Stomach (tissue), 4 donors: ENCODE measurements around the gene BRI3BP.

Experiments used
- POLR2AphosphoS5 ChIP-seq, 3 donors: sonication (generic); formaldehyde crosslinking; IDR thresholded peaks; one replicate each; pipeline ENCODE4 v1.6.1; 2016; ENCODE audit warnings: antibody characterized with exemption in 3 of 3
- TF ChIP-seq, protein P1 (sequence below), 7 experiments: fragments of 450-650 bp in 4 of 7; fragments of 200-600 bp in 3 of 7; sonication (generic) in 3 of 7; IDR thresholded peaks; one replicate each; pipeline ENCODE4 v1.5.1; 2016 to 2019; ENCODE audit warnings: antibody characterized with exemption in 7 of 7, control low read depth in 2 of 7, mild to moderate bottlenecking in 1 of 7

DNA sequence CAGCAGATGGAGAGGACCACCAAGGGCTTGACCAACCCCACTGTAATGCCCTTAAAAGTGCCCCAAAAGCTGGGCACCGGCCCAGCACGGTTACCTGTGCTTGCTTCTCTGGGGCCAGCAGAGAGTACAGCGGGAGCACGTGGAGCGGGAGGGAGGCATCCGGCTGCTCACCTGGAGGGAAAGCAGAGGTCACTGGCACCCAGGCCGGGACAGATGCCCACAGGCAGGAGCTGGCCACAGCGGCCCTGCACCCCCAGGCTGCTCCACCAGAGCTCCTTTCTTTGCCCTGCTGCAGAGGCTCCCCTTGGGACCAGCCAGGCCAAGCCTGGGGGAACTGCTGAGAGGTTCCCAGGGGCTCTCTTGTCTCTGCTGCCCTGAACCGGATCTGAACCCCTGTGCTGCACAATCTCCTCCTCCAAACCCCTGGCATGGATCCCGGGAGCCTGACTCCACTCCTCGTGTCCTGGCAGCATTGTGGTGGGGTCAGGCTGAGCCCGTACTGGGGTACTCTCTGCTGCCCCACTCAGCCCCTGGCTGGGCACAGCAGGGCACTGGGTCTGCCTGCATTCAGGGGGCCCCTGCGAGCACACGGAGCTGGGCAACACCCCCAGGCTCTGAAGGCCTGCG, 28.5 kb upstream of the BRI3BP start:
- TF ChIP-seq, protein P1, sequence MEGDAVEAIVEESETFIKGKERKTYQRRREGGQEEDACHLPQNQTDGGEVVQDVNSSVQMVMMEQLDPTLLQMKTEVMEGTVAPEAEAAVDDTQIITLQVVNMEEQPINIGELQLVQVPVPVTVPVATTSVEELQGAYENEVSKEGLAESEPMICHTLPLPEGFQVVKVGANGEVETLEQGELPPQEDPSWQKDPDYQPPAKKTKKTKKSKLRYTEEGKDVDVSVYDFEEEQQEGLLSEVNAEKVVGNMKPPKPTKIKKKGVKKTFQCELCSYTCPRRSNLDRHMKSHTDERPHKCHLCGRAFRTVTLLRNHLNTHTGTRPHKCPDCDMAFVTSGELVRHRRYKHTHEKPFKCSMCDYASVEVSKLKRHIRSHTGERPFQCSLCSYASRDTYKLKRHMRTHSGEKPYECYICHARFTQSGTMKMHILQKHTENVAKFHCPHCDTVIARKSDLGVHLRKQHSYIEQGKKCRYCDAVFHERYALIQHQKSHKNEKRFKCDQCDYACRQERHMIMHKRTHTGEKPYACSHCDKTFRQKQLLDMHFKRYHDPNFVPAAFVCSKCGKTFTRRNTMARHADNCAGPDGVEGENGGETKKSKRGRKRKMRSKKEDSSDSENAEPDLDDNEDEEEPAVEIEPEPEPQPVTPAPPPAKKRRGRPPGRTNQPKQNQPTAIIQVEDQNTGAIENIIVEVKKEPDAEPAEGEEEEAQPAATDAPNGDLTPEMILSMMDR (IDR thresholded peaks at IDR 0.05), result no peak
- TF ChIP-seq POLR2AphosphoS5 (IDR thresholded peaks at IDR 0.05), result no peak
